GM23338 (cell line): ENCODE results near the gene APP. TPM values are rescaled to one million over a fixed set of nuclear protein-coding genes. Genes with fewer than 3 reads are reported as not detected.
A peak's percentile ranks its signal among the peaks of the same experiment; 100 is the strongest.

Source experiments
- ATAC-seq: fragments of 200-7000 bp; cut with Tn5 transposase; 3 replicates; pipeline ENCODE4 v1.9.1; 2020
- DNase-seq: peaks from one replicate; pipeline ENCODE4 v3.0.0-alpha.2; 2015; ENCODE audit warnings: low spot score
- H2AFZ ChIP-seq: fragments of 200-600 bp; sonication (generic); 2 replicates; pipeline ENCODE4 v1.8.0; 2016; ENCODE audit warnings: antibody characterized with exemption, mild to moderate bottlenecking, moderate library complexity
- H3F3A ChIP-seq: fragments of 200-600 bp; sonication (generic); replicated peaks from 2 replicates; pipeline ENCODE4 v1.8.0; 2017; ENCODE audit warnings: antibody characterized with exemption, mixed run types, low read depth
- H3K27ac ChIP-seq: fragments of 200-600 bp; sonication (generic); 2 replicates; pipeline ENCODE4 v1.6.1; 2016; ENCODE audit warnings: low read depth
- H3K27me3 ChIP-seq: fragments of 200-600 bp; sonication (generic); 2 replicates; pipeline ENCODE4 v1.8.0; 2016; ENCODE audit warnings: mild to moderate bottlenecking, mixed run types, moderate library complexity; ENCODE audit not compliant: insufficient read depth
- H3K36me3 ChIP-seq: fragments of 200-600 bp; sonication (generic); 2 replicates; pipeline ENCODE4 v1.8.0; 2016; ENCODE audit warnings: mild to moderate bottlenecking; ENCODE audit not compliant: insufficient read depth
- H3K4me1 ChIP-seq: fragments of 200-600 bp; sonication (generic); 2 replicates; pipeline ENCODE4 v1.8.0; 2016; ENCODE audit warnings: mild to moderate bottlenecking, moderate library complexity; ENCODE audit not compliant: insufficient read depth
- H3K4me2 ChIP-seq: fragments of 200-600 bp; sonication (generic); 2 replicates; pipeline ENCODE4 v1.7.1; 2017; ENCODE audit warnings: mixed run types
- H3K4me3 ChIP-seq: fragments of 200-600 bp; sonication (generic); 2 replicates; pipeline ENCODE4 v1.6.1; 2016; ENCODE audit warnings: mixed run types
- H3K79me2 ChIP-seq: fragments of 200-600 bp; sonication (generic); replicated peaks from 2 replicates; pipeline ENCODE4 v1.8.0; 2017; ENCODE audit warnings: mild to moderate bottlenecking; ENCODE audit not compliant: insufficient read depth
- H3K9me2 ChIP-seq: fragments of 200-600 bp; sonication (generic); 2 replicates; pipeline ENCODE4 v1.8.0; 2017; ENCODE audit not compliant: insufficient read depth
- H4K20me1 ChIP-seq: fragments of 200-600 bp; sonication (generic); replicated peaks from 2 replicates; pipeline ENCODE4 v1.8.0; 2017; ENCODE audit warnings: mild to moderate bottlenecking; ENCODE audit not compliant: insufficient read depth
- H3K27ac Mint-ChIP-seq: 2 replicates; pipeline ENCODE4 v1.8.0; 2020; ENCODE audit warnings: inconsistent platforms, mild to moderate bottlenecking, moderate library complexity, mixed read lengths
- H3K27me3 Mint-ChIP-seq: 3 replicates; pipeline ENCODE4 v1.8.0; 2022; ENCODE audit warnings: low read depth, mild to moderate bottlenecking, moderate library complexity, mixed read lengths, inconsistent platforms; ENCODE audit not compliant: insufficient read depth, poor library complexity
- H3K36me3 Mint-ChIP-seq: 3 replicates; pipeline ENCODE4 v1.8.0; 2021; ENCODE audit warnings: low read depth, mild to moderate bottlenecking, inconsistent platforms, moderate library complexity, mixed read lengths
- H3K4me1 Mint-ChIP-seq: 3 replicates; pipeline ENCODE4 v1.8.0; 2020; ENCODE audit warnings: mild to moderate bottlenecking, inconsistent platforms, mixed read lengths
- H3K4me3 Mint-ChIP-seq: 3 replicates; pipeline ENCODE4 v1.8.0; 2021; ENCODE audit warnings: moderate library complexity, mild to moderate bottlenecking, inconsistent platforms, mixed read lengths
- H3K9me3 Mint-ChIP-seq: 3 replicates; pipeline ENCODE4 v1.8.0; 2020; ENCODE audit warnings: moderate library complexity, mild to moderate bottlenecking, inconsistent platforms, mixed read lengths
- ETS1 ChIP-seq: IDR thresholded peaks from 2 replicates; pipeline ENCODE4 v1.6.1; 2016; ENCODE audit warnings: antibody characterized with exemption
- EZH2 ChIP-seq: fragments of 200-600 bp; sonication (generic); IDR thresholded peaks from one replicate; pipeline ENCODE4 v1.8.0; 2017; ENCODE audit warnings: antibody characterized with exemption, mild to moderate bottlenecking, low read depth; ENCODE audit not compliant: unreplicated experiment
- EZH2phosphoT487 ChIP-seq: fragments of 200-600 bp; sonication (generic); IDR thresholded peaks from one replicate; pipeline ENCODE4 v1.8.1; 2018; ENCODE audit warnings: antibody characterized with exemption; ENCODE audit not compliant: unreplicated experiment
- JUNB ChIP-seq: IDR thresholded peaks from one replicate; pipeline ENCODE4 v1.6.1; 2016; ENCODE audit warnings: antibody characterized with exemption; ENCODE audit not compliant: unreplicated experiment
- NANOG ChIP-seq: IDR thresholded peaks from 2 replicates; pipeline ENCODE4 v1.6.1; 2016; ENCODE audit warnings: antibody characterized with exemption, borderline replicate concordance
- REST ChIP-seq: IDR thresholded peaks from one replicate; pipeline ENCODE4 v1.6.1; 2018; ENCODE audit warnings: antibody characterized with exemption; ENCODE audit not compliant: unreplicated experiment
- polyA plus RNA-seq: library from polyadenylated mRNA; unstranded; fragments of >200 nt; fragmentation: Nextera tagmentation; extraction: Ambion mirVana; gene quantifications from 2 replicates; pipeline ENCODE4 v1.2.1, GENCODE V29; 2016
- total RNA-seq: library from RNA; depleted of rRNA; stranded (reverse); fragments of >200 nt; shearing (Covaris generic); gene quantifications from 2 replicates; pipeline ENCODE4 v1.2.3, GENCODE V29; 2014

APP gene
- total and polyA plus RNA-seq, 2 experiments from 2014 or later: 69.4 to 444 TPM

GRCh38 chr21:26162081-26162480, 8.5 kb downstream of the APP start (continued):
- TF ChIP-seq REST: no peak

- TF ChIP-seq ETS1 (no peak), EZH2phosphoT487 (no peak), JUNB (no peak), NANOG (no peak), EZH2 (no peak), REST (no peak)
- H3K4me2 ChIP-seq: no peak overlapping the region
- H3K79me2 ChIP-seq: peaks cover 100% of the 10 kb centered on the region
- H3K36me3 ChIP-seq: no peaks in the 10 kb centered on the region
- no peaks in the 10 kb centered on the region for H3K27me3 Mint-ChIP-seq
- H3K9me3 Mint-ChIP-seq: no peaks in the 10 kb centered on the region
- H4K20me1 ChIP-seq: peaks cover 48% of the 10 kb centered on the region
- H3K4me3 ChIP-seq: no peak overlapping the region
- peaks cover 58% of the 10 kb centered on the region for H3K4me1 Mint-ChIP-seq
- peaks cover 10% of the 10 kb centered on the region for H3K36me3 Mint-ChIP-seq
- H3K27ac Mint-ChIP-seq: peak overlapping the region; percentile 5; the same call in 1 of the 2 replicates
- no peak overlapping the region; the same call in 1 of the 2 replicates for H3K27ac ChIP-seq
- no peaks in the 10 kb centered on the region for H3K9me2 ChIP-seq
- H3K27me3 ChIP-seq: no peaks in the 10 kb centered on the region
- H3F3A ChIP-seq: no peaks in the 10 kb centered on the region
- peaks cover 58% of the 10 kb centered on the region for H3K4me1 ChIP-seq
- no peak overlapping the region for H3K4me3 Mint-ChIP-seq
- no peak for DNase-seq
- no peak overlapping the region for H2AFZ ChIP-seq
- no peak for ATAC-seq
Measured at GRCh38 chr21:26159869-26160268, 10.7 kb downstream of the APP start.
